Adrenal gland (tissue), 12 donors: ENCODE results near the gene DNAJC8. TPM values are rescaled to one million over a fixed set of nuclear protein-coding genes. Genes with fewer than 3 reads are reported as not detected.
A peak's percentile ranks its signal among the peaks of the same experiment; 100 is the strongest.

Experiments
- DNase-seq, 7 donors: peaks; one replicate each; pipeline ENCODE4 v3.0.0-alpha.2; 2019 to 2020
- H3K27ac ChIP-seq, 5 donors: fragments of 200-600 bp; sonication (generic) in 4 of 5; 1 replicate in 3 of 5; 2 replicates in 2 of 5; pipeline versions ENCODE4 v1.5.1 to v1.8.0; 2016 to 2020; ENCODE audit warnings: mild to moderate bottlenecking in 1 of 5
- H3K27me3 ChIP-seq: fragments of 200-600 bp; 2 replicates; pipeline ENCODE4 v1.8.0; 2021
- H3K36me3 ChIP-seq, 2 donors: fragments of 200-600 bp; replicated peaks in 1 of 2; 1 replicate in 1 of 2; 2 replicates in 1 of 2; pipeline versions ENCODE4 v1.5.1 to v1.8.0; 2018 to 2022
- H3K4me1 ChIP-seq, 2 donors: fragments of 200-600 bp; replicated peaks in 1 of 2; 1 replicate in 1 of 2; 2 replicates in 1 of 2; pipeline versions ENCODE4 v1.5.1 to v1.8.0; 2018 to 2021
- H3K4me3 ChIP-seq, 4 donors: fragments of 200-600 bp; sonication (generic) in 3 of 4; one replicate each; pipeline ENCODE4 v1.5.1; 2016 to 2018
- H3K9me3 ChIP-seq, 3 donors: fragments of 200-600 bp; sonication (generic) in 1 of 3; replicated peaks in 1 of 3; 1 replicate in 2 of 3; 2 replicates in 1 of 3; pipeline versions ENCODE4 v1.5.1 to v1.8.0; 2016 to 2021
- CTCF ChIP-seq, 6 experiments: fragments of 450-650 bp in 4 of 6; fragments of 200-600 bp in 2 of 6; sonication (generic) in 1 of 6; IDR thresholded peaks; 1 replicate in 5 of 6; 2 replicates in 1 of 6; pipeline versions ENCODE4 v1.5.1 to v1.8.0; 2016 to 2021; ENCODE audit warnings: antibody characterized with exemption in 6 of 6, mild to moderate bottlenecking in 2 of 6, moderate library complexity in 1 of 6
- POLR2A ChIP-seq, 2 donors: fragments of 450-650 bp; IDR thresholded peaks; one replicate each; pipeline ENCODE4 v1.6.1; 2017; ENCODE audit warnings: antibody characterized with exemption in 2 of 2, mild to moderate bottlenecking in 2 of 2, moderate library complexity in 1 of 2
- WGBS, 4 donors: extraction: QIAGEN DNeasy Blood & Tissue Kit in 2 of 4; methylation state at CpG; one replicate each; pipeline versions ENCODE4 v1.1.5 to v1.1.7; 2013 to 2017; 5-methylcytosine and 5-hydroxymethylcytosine counted together
- intact Hi-C, 2 donors: fragments of 100-400 bp; cut with DNase I; formaldehyde crosslinking; loops; one replicate each; pipeline versions ENCODE4 v1.14.1 to v1.15.0; 2022 to 2023
- polyA plus RNA-seq, 3 donors: library from polyadenylated mRNA; stranded (reverse); fragments of 200-250 nt in 2 of 3; fragments of 350-450 nt in 1 of 3; fragmentation: Illumina TruSeq in 1 of 3; extraction: RNeasy Lipid Tissue Mini Kit (QIAGEN cat#74804) in 1 of 3; gene quantifications; one replicate each; pipeline ENCODE4 v1.2.3, GENCODE V29; 2013 to 2014
- total RNA-seq, 9 donors: library from RNA; depleted of rRNA in 4 of 9; stranded (reverse); fragments of >200 nt in 4 of 9; fragments of 120-200 nt in 1 of 9; fragmentation: NEBNext Ultra II Directional in 1 of 9; extraction: Animal tissue kit (Norgen Biotek cat#: 25700) in 1 of 9; gene quantifications; one replicate each; pipeline versions ENCODE4 v1.1.0 to v1.2.4, GENCODE V29; 2013 to 2023
- donor health status: healthy with polysubstance abuse.
- donor health status: Bipolar disorder and iron deficiency.
- donor health status: DM: yes; HTN: yes; CAD: no.
- donor health status: DM: no; HTN: no; CAD: no.
- donor health status: DM: no; HTN: no; CAD: no.
- donor health status: DM: yes; HTN: yes; CAD: no.

DNAJC8 gene
- total and polyA plus RNA-seq, 12 donors = 45.7 to 150 (median 66.9) TPM

DNA sequence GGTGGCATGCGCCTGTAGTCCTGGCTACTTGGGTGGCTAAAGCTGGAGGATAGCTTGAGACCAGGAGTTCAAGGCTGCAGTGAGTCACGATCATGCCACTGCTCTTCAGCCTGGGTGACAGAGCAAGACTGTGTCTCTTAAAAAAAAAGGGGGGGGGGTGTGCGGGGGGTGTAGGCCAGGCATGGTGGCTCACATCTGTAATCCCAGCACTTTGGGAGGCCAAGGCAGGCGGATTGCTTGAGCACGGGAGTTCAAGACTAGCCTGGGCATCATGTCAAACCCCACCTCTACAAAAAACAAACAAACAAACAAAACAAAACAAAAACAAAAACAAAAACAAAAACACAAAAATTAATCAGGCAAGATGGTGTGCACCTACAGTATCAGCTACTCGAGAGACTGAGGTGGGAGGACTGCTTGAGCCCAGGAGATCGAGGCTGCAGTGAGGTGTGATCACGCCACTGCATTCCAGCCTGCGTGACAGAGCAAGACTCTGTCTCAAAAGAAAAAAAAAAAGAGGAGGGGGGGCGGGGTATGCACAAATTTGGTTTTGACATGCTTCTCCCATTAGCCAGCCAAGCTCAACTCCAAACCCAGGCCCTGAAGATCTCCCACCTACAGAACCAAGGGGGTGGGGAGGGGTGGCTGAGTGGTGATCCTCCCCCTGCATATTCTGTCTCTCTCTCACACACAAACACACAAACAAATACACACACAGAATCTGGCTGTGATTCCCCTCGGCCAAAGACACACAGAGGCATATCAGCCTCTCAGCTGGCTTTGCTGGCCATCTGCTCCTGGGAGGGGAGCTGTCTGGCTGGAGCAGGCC lies 59.5 kb downstream of the DNAJC8 start:
- DNase-seq = peak in 5 of 7 donors; percentile 51 to 70 (median 65)
- peak overlapping the region in 2 of 5 donors; percentile 49 to 82 for H3K27ac ChIP-seq
- H3K9me3 ChIP-seq = no peaks in the 10 kb centered on the region
- 59 to 72% (median 60%) methylated on average over 11 of the region's 11 CpGs for WGBS, 4 donors
- H3K4me1 ChIP-seq = peaks cover 0 to 4% of the 10 kb centered on the region in 2 donors
- intact Hi-C loops = no loop called here
- no peak overlapping the region for H3K4me3 ChIP-seq
- TF ChIP-seq POLR2A (IDR thresholded peaks at IDR 0.05) = no peak
- no peaks in the 10 kb centered on the region for H3K27me3 ChIP-seq
- no peaks in the 10 kb centered on the region for H3K36me3 ChIP-seq

- no peaks in the 10 kb centered on the region for H3K27me3 ChIP-seq
- WGBS, 4 donors = 43 to 56% (median 47%) methylated on average over 8 of the region's 8 CpGs
- DNase-seq = peak in 3 of 7 donors; percentile 14 to 37 (median 22)
- peaks cover 0 to 4% of the 10 kb centered on the region in 2 donors for H3K4me1 ChIP-seq
- no peaks in the 10 kb centered on the region for H3K9me3 ChIP-seq
- no peak for TF ChIP-seq POLR2A (IDR thresholded peaks at IDR 0.05)
- TF ChIP-seq CTCF (IDR thresholded peaks at IDR 0.05) = no peak
- H3K36me3 ChIP-seq = no peaks in the 10 kb centered on the region
- H3K4me3 ChIP-seq = no peak overlapping the region
- intact Hi-C loops = no loop called here
- peak overlapping the region in 2 of 5 donors; percentile 22 to 38 for H3K27ac ChIP-seq
Observed at GRCh38 chr1:28172713-28173150, 60.1 kb downstream of the DNAJC8 start.

DNA sequence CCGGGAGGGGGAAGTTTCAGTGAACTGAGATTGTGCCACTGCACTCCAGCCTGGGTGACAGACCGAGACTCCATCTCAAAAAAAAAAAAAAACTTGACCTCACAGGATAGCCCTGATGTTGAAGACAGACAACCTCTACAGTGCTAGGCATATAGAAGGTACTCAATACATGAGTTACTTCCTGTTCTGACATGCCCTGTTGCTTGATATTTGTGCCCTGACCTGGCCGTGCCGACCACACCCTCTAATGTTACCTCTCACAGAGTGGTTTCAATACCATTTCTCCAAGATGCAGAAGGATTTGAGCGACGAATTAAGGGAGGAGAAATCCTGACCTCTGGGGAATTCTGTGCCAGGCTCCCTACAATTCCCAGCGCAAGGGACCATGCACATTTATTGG lies 61.6 kb downstream of the DNAJC8 start:
- no peaks in the 10 kb centered on the region for H3K36me3 ChIP-seq
- no peak for TF ChIP-seq POLR2A (IDR thresholded peaks at IDR 0.05)
- TF ChIP-seq CTCF (IDR thresholded peaks at IDR 0.05) = no peak
- H3K27ac ChIP-seq = no peak overlapping the region
- no peak for DNase-seq
- no peaks in the 10 kb centered on the region for H3K27me3 ChIP-seq
- H3K4me1 ChIP-seq = peaks cover 0 to 4% of the 10 kb centered on the region in 2 donors
- no peak overlapping the region for H3K4me3 ChIP-seq
- no peaks in the 10 kb centered on the region for H3K9me3 ChIP-seq
- intact Hi-C loops = no loop called here
- WGBS, 4 donors = 84 to 95% (median 87%) methylated on average over 7 of the region's 7 CpGs

DNA sequence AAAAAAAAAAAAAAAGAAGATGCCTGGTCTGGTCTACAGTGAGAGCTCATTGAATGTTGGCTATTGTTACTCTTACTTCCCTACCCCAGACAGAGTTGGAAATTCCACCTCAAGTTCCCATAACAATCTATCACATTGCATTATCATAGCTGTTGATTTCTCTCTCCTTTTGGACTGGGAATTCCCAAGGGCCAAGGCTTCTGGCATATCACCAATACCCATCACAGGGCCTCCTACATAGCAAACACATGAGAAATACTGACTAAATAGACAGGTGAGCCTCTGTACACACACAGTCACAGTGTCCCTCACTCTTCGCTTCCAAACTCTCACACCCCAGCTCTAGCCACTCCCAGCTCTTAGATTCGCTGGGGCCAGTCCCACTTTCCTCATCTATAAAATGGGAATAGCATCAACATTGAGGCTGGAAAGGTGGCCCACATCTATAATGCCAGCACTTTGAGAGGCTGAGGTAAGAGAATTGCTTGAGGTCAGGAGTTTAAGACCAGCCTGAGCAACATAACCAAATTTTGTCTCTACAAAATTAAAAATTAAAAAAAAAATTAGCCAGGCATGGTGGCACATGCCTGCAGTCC lies 62.7 kb downstream of the DNAJC8 start:
- no peak for DNase-seq
- Histone ChIP-seq H3K27me3 (no peaks in the 10 kb centered on the region), H3K4me1 (peaks cover 0 to 4% of the 10 kb centered on the region in 2 donors), H3K4me3 (no peak overlapping the region), H3K9me3 (no peaks in the 10 kb centered on the region), H3K36me3 (no peaks in the 10 kb centered on the region), H3K27ac (no peak overlapping the region)
- intact Hi-C loops = no loop called here
- WGBS, 4 donors = 91 to 98% (median 93%) methylated on average over 2 of the region's 2 CpGs
- TF ChIP-seq CTCF (IDR thresholded peaks at IDR 0.05) (no peak), POLR2A (IDR thresholded peaks at IDR 0.05) (no peak)
